Measurements from ENCODE around the gene BBIP1.

DNA sequence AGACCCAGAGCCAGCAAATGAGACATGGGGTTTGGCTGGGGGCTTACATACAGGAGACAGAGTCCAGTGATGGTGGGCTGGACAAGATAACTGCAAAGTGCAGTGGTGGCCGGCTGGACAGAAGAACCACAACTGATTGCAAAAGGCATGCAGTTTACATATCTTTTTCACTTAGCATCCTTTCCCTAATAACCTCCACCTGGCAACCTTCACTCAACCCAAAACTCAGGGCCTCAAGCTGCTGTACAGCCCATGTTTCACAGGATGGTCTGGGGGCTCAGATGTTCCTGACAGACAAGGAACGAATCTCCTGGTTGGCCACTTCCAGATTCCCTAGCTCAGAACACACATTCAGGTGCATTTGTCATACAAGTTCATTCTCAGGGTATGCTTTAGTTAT is 55.0 kb downstream of the BBIP1 start:
- TF ChIP-seq, protein P1, sequence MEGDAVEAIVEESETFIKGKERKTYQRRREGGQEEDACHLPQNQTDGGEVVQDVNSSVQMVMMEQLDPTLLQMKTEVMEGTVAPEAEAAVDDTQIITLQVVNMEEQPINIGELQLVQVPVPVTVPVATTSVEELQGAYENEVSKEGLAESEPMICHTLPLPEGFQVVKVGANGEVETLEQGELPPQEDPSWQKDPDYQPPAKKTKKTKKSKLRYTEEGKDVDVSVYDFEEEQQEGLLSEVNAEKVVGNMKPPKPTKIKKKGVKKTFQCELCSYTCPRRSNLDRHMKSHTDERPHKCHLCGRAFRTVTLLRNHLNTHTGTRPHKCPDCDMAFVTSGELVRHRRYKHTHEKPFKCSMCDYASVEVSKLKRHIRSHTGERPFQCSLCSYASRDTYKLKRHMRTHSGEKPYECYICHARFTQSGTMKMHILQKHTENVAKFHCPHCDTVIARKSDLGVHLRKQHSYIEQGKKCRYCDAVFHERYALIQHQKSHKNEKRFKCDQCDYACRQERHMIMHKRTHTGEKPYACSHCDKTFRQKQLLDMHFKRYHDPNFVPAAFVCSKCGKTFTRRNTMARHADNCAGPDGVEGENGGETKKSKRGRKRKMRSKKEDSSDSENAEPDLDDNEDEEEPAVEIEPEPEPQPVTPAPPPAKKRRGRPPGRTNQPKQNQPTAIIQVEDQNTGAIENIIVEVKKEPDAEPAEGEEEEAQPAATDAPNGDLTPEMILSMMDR (IDR thresholded peaks at IDR 0.05): no peak
- no peak for TF ChIP-seq POLR2A (IDR thresholded peaks at IDR 0.05)

Measured in esophagus squamous epithelium (tissue), 4 donors.